IMR-90 (cell line): ENCODE results near the gene WDR76. TPM values are rescaled to one million over a fixed set of nuclear protein-coding genes. Genes with fewer than 3 reads are reported as not detected.

Experiments used
- ATAC-seq: fragments of 200-7000 bp; cut with Tn5 transposase; 2 replicates; pipeline ENCODE4 v1.9.1; 2020; ENCODE audit warnings: low read depth, mild to moderate bottlenecking, moderate library complexity
- BruUV-seq: library from RNA; stranded (reverse); fragments of 400-500 nt; replicated peaks from 2 replicates; lab custom pipeline; 2021; lab: Mats Ljungman, UMichigan
- CTCF ChIA-PET: fragments of 300-600 bp; formaldehyde crosslinking; extraction: SDS; loops from one replicate; lab custom pipeline; 2021; ENCODE audit warnings: antibody characterized with exemption; lab: Yijun Ruan, JAX
- POLR2A ChIA-PET: fragments of 300-600 bp; sonication (Branson Sonifier 250); formaldehyde crosslinking; loops from one replicate; lab custom pipeline; 2022; ENCODE audit warnings: antibody characterized with exemption; ENCODE audit not compliant: unreplicated experiment; lab: Charles Lee
- DNase-seq: peaks from one replicate; pipeline ENCODE4 v3.0.0; 2013
- H2AFZ ChIP-seq: replicated peaks from 2 replicates; pipeline ENCODE3; 2013; ENCODE audit warnings: low read length, mild to moderate bottlenecking; ENCODE audit not compliant: poor library complexity
- H2AK5ac ChIP-seq: 2 replicates; pipeline ENCODE4 v1.6.1; 2013; ENCODE audit warnings: low read depth, low read length, inconsistent platforms
- H2AK9ac ChIP-seq: replicated peaks from 2 replicates; pipeline ENCODE3; 2013; ENCODE audit warnings: mild to moderate bottlenecking, low read depth, low read length, moderate library complexity; ENCODE audit not compliant: poor library complexity
- H2BK120ac ChIP-seq: 2 replicates; pipeline ENCODE4 v1.6.1; 2013; ENCODE audit warnings: low read depth, low read length, inconsistent platforms
- H2BK15ac ChIP-seq: 3 replicates; pipeline ENCODE4 v1.6.1; 2013; ENCODE audit warnings: low read depth, low read length, inconsistent platforms
- H2BK20ac ChIP-seq: 2 replicates; pipeline ENCODE4 v1.6.1; 2013; ENCODE audit warnings: low read depth, mild to moderate bottlenecking, inconsistent platforms, low read length, moderate library complexity
- H2BK5ac ChIP-seq: 2 replicates; pipeline ENCODE4 v1.6.1; 2013; ENCODE audit warnings: mild to moderate bottlenecking, low read depth, low read length, inconsistent platforms; ENCODE audit not compliant: poor library complexity, severe bottlenecking
- H3K14ac ChIP-seq: replicated peaks from 2 replicates; pipeline ENCODE4 v1.6.1; 2013; ENCODE audit warnings: low read depth, low read length, inconsistent platforms
- H3K18ac ChIP-seq: 2 replicates; pipeline ENCODE4 v1.6.1; 2013; ENCODE audit warnings: low read depth, low read length, control low read depth
- H3K23ac ChIP-seq: 2 replicates; pipeline ENCODE4 v1.6.1; 2013; ENCODE audit warnings: low read depth, low read length, inconsistent platforms
- H3K27ac ChIP-seq: 2 replicates; pipeline ENCODE4 v1.5.1; 2013; ENCODE audit warnings: mild to moderate bottlenecking, control low read depth, low read length; ENCODE audit not compliant: insufficient read depth
- H3K27me3 ChIP-seq: 2 replicates; pipeline ENCODE4 v1.6.1; 2013; ENCODE audit warnings: low read length; ENCODE audit not compliant: control insufficient read depth, insufficient read depth
- H3K36me3 ChIP-seq: 2 replicates; pipeline ENCODE4 v1.6.1; 2013; ENCODE audit warnings: low read length, mixed read lengths; ENCODE audit not compliant: control insufficient read depth, insufficient read depth
- H3K4ac ChIP-seq: 2 replicates; pipeline ENCODE4 v1.6.1; 2013; ENCODE audit warnings: low read depth, low read length, inconsistent platforms
- H3K4me1 ChIP-seq: 2 replicates; pipeline ENCODE4 v1.6.1; 2013; ENCODE audit warnings: low read length, mixed read lengths; ENCODE audit not compliant: control insufficient read depth, insufficient read depth
- H3K4me2 ChIP-seq: 2 replicates; pipeline ENCODE4 v1.6.1; 2013; ENCODE audit warnings: low read depth, mild to moderate bottlenecking, control low read depth, low read length, moderate library complexity
- H3K4me3 ChIP-seq: 2 replicates; pipeline ENCODE4 v1.5.1; 2013; ENCODE audit warnings: low read depth, mild to moderate bottlenecking, control low read depth, low read length, moderate library complexity; ENCODE audit not compliant: insufficient read depth
- H3K56ac ChIP-seq: 2 replicates; pipeline ENCODE4 v1.6.1; 2013; ENCODE audit warnings: low read length, inconsistent platforms; ENCODE audit not compliant: insufficient read depth; ENCODE audit errors: extremely low read depth
- H3K79me1 ChIP-seq, 2 experiments: 2 replicates each; pipeline ENCODE4 v1.6.1; 2013; ENCODE audit warnings: low read length in 2 of 2, inconsistent platforms in 1 of 2, low read depth in 1 of 2
- H3K9ac ChIP-seq: 2 replicates; pipeline ENCODE4 v1.6.1; 2013; ENCODE audit warnings: low read depth, low read length, control low read depth
- H3K9me1 ChIP-seq: 2 replicates; pipeline ENCODE4 v1.6.1; 2013; ENCODE audit warnings: low read length, inconsistent platforms; ENCODE audit not compliant: insufficient read depth
- H3K9me3 ChIP-seq: 2 replicates; pipeline ENCODE4 v1.6.1; 2013; ENCODE audit warnings: low read length; ENCODE audit not compliant: control insufficient read depth, insufficient read depth
- H4K20me1 ChIP-seq: 2 replicates; pipeline ENCODE4 v1.6.1; 2013; ENCODE audit warnings: low read length, inconsistent platforms; ENCODE audit not compliant: insufficient read depth
- H4K5ac ChIP-seq: 2 replicates; pipeline ENCODE4 v1.6.1; 2013; ENCODE audit warnings: mild to moderate bottlenecking, low read depth, low read length, control low read depth
- H4K8ac ChIP-seq, 2 experiments: 2 replicates each; pipeline ENCODE4 v1.6.1; 2013; ENCODE audit warnings: low read depth in 2 of 2, low read length in 2 of 2, control low read depth in 1 of 2, inconsistent platforms in 1 of 2
- H4K91ac ChIP-seq: 2 replicates; pipeline ENCODE4 v1.6.1; 2013; ENCODE audit warnings: low read depth, low read length, inconsistent platforms; ENCODE audit not compliant: insufficient read depth
- BHLHE40 ChIP-seq: fragments of 150-350 bp; IDR thresholded peaks from 2 replicates; pipeline ENCODE4 v1.6.1; 2016; ENCODE audit warnings: mild to moderate bottlenecking, low read depth, low read length
- CEBPB ChIP-seq: IDR thresholded peaks from 2 replicates; pipeline ENCODE4 v1.6.1; 2012; ENCODE audit warnings: low read depth, low read length, improper control_type of control experiment
- CHD1 ChIP-seq: IDR thresholded peaks from 2 replicates; pipeline ENCODE4 v1.6.1; 2012; ENCODE audit warnings: low read depth, low read length, improper control_type of control experiment
- MAZ ChIP-seq: IDR thresholded peaks from 2 replicates; pipeline ENCODE4 v1.6.1; 2012; ENCODE audit warnings: low read depth, mild to moderate bottlenecking, low read length, improper control_type of control experiment, moderate library complexity, borderline replicate concordance
- MXI1 ChIP-seq: IDR thresholded peaks from 2 replicates; pipeline ENCODE4 v1.6.1; 2012; ENCODE audit warnings: low read depth, mild to moderate bottlenecking, low read length, moderate library complexity, borderline replicate concordance
- RCOR1 ChIP-seq: IDR thresholded peaks from 2 replicates; pipeline ENCODE4 v1.6.1; 2012; ENCODE audit warnings: mild to moderate bottlenecking, low read length, improper control_type of control experiment; ENCODE audit not compliant: insufficient replicate concordance
- RFX5 ChIP-seq: IDR thresholded peaks from 2 replicates; pipeline ENCODE4 v1.8.0; 2012; ENCODE audit warnings: low read depth, mild to moderate bottlenecking, low read length, moderate library complexity
- WGBS, 2 experiments: methylation state at CpG; one replicate each; pipeline versions ENCODE4 v1.1.5 to v1.1.7; 2013; ENCODE audit warnings: missing lambda C conversion rate in 2 of 2; ENCODE audit not compliant: insufficient read length in 1 of 2; ENCODE audit errors: extremely low coverage in 2 of 2; 5-methylcytosine and 5-hydroxymethylcytosine counted together
- dilution Hi-C: fragments of 300-500 bp; cut with HindIII; formaldehyde crosslinking; loops from one replicate; pipeline ENCODE4 v1.14.3; 2018; ENCODE audit warnings: low sequenced_read_pairs; ENCODE audit not compliant: unreplicated experiment
- in situ Hi-C: fragments of 300-500 bp; cut with MboI; formaldehyde crosslinking; loops from 3 replicates; pipeline ENCODE4 v1.14.3; 2019; ENCODE audit warnings: low sequenced_read_pairs, inconsistent platforms, mixed read lengths
- intact Hi-C: fragments of 100-400 bp; cut with micrococcal nuclease; formaldehyde crosslinking; loops from 2 replicates; pipeline ENCODE4 v1.10.0; 2022
- polyA plus RNA-seq, 3 experiments: library from polyadenylated mRNA; depleted of rRNA; stranded (reverse); fragments of >200 nt; gene quantifications; 2 replicates each; pipeline ENCODE4 v1.2.3, GENCODE V29; 2012; ENCODE audit warnings: low replicate concordance in 1 of 3
- total RNA-seq: library from RNA; depleted of rRNA; stranded (reverse); fragments of >200 nt; gene quantifications from 2 replicates; pipeline ENCODE4 v1.2.3, GENCODE V29; 2012
- TF ChIP-seq, protein P1 (sequence below): fragments of 150-350 bp; IDR thresholded peaks from 2 replicates; pipeline ENCODE4 v1.6.1; 2017; ENCODE audit warnings: mild to moderate bottlenecking, antibody characterized with exemption, low read length, low read depth
- TF ChIP-seq, protein P2 (sequence below): fragments of 150-350 bp; IDR thresholded peaks from 2 replicates; pipeline ENCODE4 v1.6.1; 2016; ENCODE audit warnings: low read depth, mild to moderate bottlenecking, low read length, moderate library complexity, borderline replicate concordance

Gene WDR76
- total and polyA plus RNA-seq, 2 of the 4 experiments (the other 2 are of a cell fraction), result 4.8 to 25.8 TPM

DNA sequence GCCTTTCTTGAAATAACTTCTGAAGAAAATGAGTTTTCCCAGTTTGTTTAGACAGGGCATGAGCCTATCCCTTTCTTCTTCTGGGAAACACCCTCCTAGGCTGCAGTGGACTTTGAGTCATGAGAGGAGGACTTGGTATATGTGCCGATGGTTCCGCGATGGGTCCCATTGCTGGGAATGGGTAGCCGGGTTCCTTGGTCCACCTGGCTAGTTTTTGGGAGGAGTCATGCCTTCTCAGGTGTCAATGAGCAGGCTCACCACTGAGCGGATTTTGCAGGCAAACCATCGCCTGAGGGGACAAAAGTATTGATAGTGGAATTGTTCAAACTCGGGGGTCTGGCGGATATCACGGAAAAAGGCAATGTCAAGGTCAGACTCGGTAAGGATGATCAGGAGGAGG, 46.8 kb downstream of the WDR76 start:
- no peak overlapping the region for H3K27ac ChIP-seq
- no peak overlapping the region for H2BK5ac ChIP-seq
- no peaks in the 10 kb centered on the region for H3K27me3 ChIP-seq
- ATAC-seq, result no peak
- H2BK120ac ChIP-seq, result no peak overlapping the region
- no TSS peak for BruUV-seq
- in situ Hi-C loops (loop anchor here (10.0 kb wide), 1 partner anchor 631 kb away; no protein-coding TSS in a partner anchor), dilution Hi-C loops (no loop called here), intact Hi-C loops (loop anchor here (10.0 kb wide), 1 partner anchor 661 kb away; the partner anchor contains the start of gene EIF3J)
- no peak overlapping the region for H4K5ac ChIP-seq
- no peak overlapping the region for H3K56ac ChIP-seq
- no peak overlapping the region for H3K9ac ChIP-seq
- no peak overlapping the region for H2BK15ac ChIP-seq
- no peak overlapping the region for H2AK5ac ChIP-seq
- no peak overlapping the region for H3K4me2 ChIP-seq
- H4K91ac ChIP-seq, result no peak overlapping the region
- TF ChIP-seq RCOR1 (no peak), RFX5 (no peak), MXI1 (no peak), CEBPB (no peak), BHLHE40 (no peak), CHD1 (no peak), MAZ (no peak)
- TF ChIP-seq, protein P1, sequence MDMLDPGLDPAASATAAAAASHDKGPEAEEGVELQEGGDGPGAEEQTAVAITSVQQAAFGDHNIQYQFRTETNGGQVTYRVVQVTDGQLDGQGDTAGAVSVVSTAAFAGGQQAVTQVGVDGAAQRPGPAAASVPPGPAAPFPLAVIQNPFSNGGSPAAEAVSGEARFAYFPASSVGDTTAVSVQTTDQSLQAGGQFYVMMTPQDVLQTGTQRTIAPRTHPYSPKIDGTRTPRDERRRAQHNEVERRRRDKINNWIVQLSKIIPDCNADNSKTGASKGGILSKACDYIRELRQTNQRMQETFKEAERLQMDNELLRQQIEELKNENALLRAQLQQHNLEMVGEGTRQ, result no peak
- TF ChIP-seq, protein P2, sequence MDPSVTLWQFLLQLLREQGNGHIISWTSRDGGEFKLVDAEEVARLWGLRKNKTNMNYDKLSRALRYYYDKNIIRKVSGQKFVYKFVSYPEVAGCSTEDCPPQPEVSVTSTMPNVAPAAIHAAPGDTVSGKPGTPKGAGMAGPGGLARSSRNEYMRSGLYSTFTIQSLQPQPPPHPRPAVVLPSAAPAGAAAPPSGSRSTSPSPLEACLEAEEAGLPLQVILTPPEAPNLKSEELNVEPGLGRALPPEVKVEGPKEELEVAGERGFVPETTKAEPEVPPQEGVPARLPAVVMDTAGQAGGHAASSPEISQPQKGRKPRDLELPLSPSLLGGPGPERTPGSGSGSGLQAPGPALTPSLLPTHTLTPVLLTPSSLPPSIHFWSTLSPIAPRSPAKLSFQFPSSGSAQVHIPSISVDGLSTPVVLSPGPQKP, result no peak
- DNase-seq, result no peak
- no peaks in the 10 kb centered on the region for H3K9me3 ChIP-seq
- H3K14ac ChIP-seq, result no peak overlapping the region
- ChIA-PET CTCF (no interaction called here), POLR2A (no interaction called here)
- H3K4ac ChIP-seq, result no peak overlapping the region
- H2AK9ac ChIP-seq, result no peak overlapping the region
- 96% methylated on average over 4 of the region's 10 CpGs; no CpG with 5 or more reads in 1 of the 2 experiments for WGBS, 2 experiments
- peaks cover 5% of the 10 kb centered on the region; the same call in 1 of the 2 replicates for H3K36me3 ChIP-seq
- no peak overlapping the region for H4K8ac ChIP-seq
- H3K4me3 ChIP-seq, result no peak overlapping the region
- H2AFZ ChIP-seq, result no peak overlapping the region
- no peaks in the 10 kb centered on the region for H3K4me1 ChIP-seq
- H2BK20ac ChIP-seq, result no peak overlapping the region
- peaks cover 0 to 3% of the 10 kb centered on the region in 2 experiments; a peak in 1 of 4 replicates for H3K79me1 ChIP-seq
- H3K18ac ChIP-seq, result no peak overlapping the region
- no peaks in the 10 kb centered on the region; the same call in 1 of the 2 replicates for H3K9me1 ChIP-seq
- no peak overlapping the region for H3K23ac ChIP-seq
- H4K20me1 ChIP-seq, result no peaks in the 10 kb centered on the region; the same call in 1 of the 2 replicates
